Astrocyte (in vitro differentiated cells and primary cell): ENCODE data around the gene SDK1. TPM values are rescaled to one million over a fixed set of nuclear protein-coding genes. Genes with fewer than 3 reads are reported as not detected.
"Not testable (repeated sequence)": the region's sequence is repeated elsewhere in the genome, so short reads cannot be mapped to it uniquely, and the experiment has no call there.

Experiments
- DNase-seq: peaks from one replicate; pipeline ENCODE4 v3.0.0-alpha.2; 2010; ENCODE audit warnings: low read depth
- FAIRE-seq: peaks from 2 replicates; lab custom pipeline; 2011; peaks lifted over from hg19 to GRCh38; lab: Jason Lieb, UNC
- H2AFZ ChIP-seq: 2 replicates; pipeline ENCODE4 v1.6.0; 2012; ENCODE audit warnings: low read depth, low read length, inconsistent platforms
- H3K27ac ChIP-seq: 2 replicates; pipeline ENCODE4 v1.5.1; 2011; ENCODE audit warnings: low read depth, low read length, inconsistent platforms
- H3K27me3 ChIP-seq: 2 replicates; pipeline ENCODE4 v1.6.0; 2011; ENCODE audit warnings: low read length, inconsistent platforms; ENCODE audit not compliant: insufficient read depth
- H3K36me3 ChIP-seq: 2 replicates; pipeline ENCODE4 v1.5.1; 2011; ENCODE audit warnings: low read length, inconsistent platforms; ENCODE audit not compliant: insufficient read depth
- H3K4me1 ChIP-seq: 2 replicates; pipeline ENCODE4 v1.5.1; 2011; ENCODE audit warnings: low read length, inconsistent platforms; ENCODE audit not compliant: insufficient read depth
- H3K4me2 ChIP-seq: 2 replicates; pipeline ENCODE4 v1.6.0; 2012; ENCODE audit warnings: low read length, inconsistent platforms
- H3K4me3 ChIP-seq: 2 replicates; pipeline ENCODE4 v1.5.1; 2011; ENCODE audit warnings: low read depth, mild to moderate bottlenecking, low read length, inconsistent platforms; ENCODE audit not compliant: insufficient read depth
- H3K79me2 ChIP-seq: 2 replicates; pipeline ENCODE4 v1.6.0; 2012; ENCODE audit warnings: mild to moderate bottlenecking, low read length, inconsistent platforms; ENCODE audit not compliant: insufficient read depth
- H3K9ac ChIP-seq: 2 replicates; pipeline ENCODE4 v1.6.0; 2012; ENCODE audit warnings: mild to moderate bottlenecking, low read length, inconsistent platforms
- H3K9me3 ChIP-seq: 2 replicates; pipeline ENCODE4 v1.5.1; 2012; ENCODE audit warnings: low read depth, mild to moderate bottlenecking, low read length, inconsistent platforms; ENCODE audit not compliant: insufficient read depth
- H4K20me1 ChIP-seq: 2 replicates; pipeline ENCODE4 v1.6.0; 2012; ENCODE audit warnings: low read length, inconsistent platforms; ENCODE audit not compliant: insufficient read depth
- H3K27ac Mint-ChIP-seq: one replicate; pipeline ENCODE4 v1.8.0; 2021; ENCODE audit warnings: mild to moderate bottlenecking, mixed read lengths; ENCODE audit not compliant: unreplicated experiment
- H3K27me3 Mint-ChIP-seq: one replicate; pipeline ENCODE4 v1.8.0; 2021; ENCODE audit warnings: low read depth, mixed read lengths; ENCODE audit not compliant: unreplicated experiment
- H3K36me3 Mint-ChIP-seq: one replicate; pipeline ENCODE4 v1.8.0; 2021; ENCODE audit warnings: low read depth, mixed read lengths; ENCODE audit not compliant: unreplicated experiment
- H3K4me1 Mint-ChIP-seq: one replicate; pipeline ENCODE4 v1.8.0; 2021; ENCODE audit warnings: low read depth, mixed read lengths; ENCODE audit not compliant: unreplicated experiment
- H3K4me3 Mint-ChIP-seq: one replicate; pipeline ENCODE4 v1.8.0; 2021; ENCODE audit warnings: mild to moderate bottlenecking, moderate library complexity, mixed read lengths; ENCODE audit not compliant: unreplicated experiment
- H3K9me3 Mint-ChIP-seq: one replicate; pipeline ENCODE4 v1.8.0; 2021; ENCODE audit warnings: mild to moderate bottlenecking, mixed read lengths; ENCODE audit not compliant: unreplicated experiment
- EZH2 ChIP-seq: IDR thresholded peaks from 2 replicates; pipeline ENCODE4 v1.6.1; 2012; ENCODE audit warnings: mild to moderate bottlenecking, low read length, inconsistent platforms; ENCODE audit not compliant: insufficient read depth
- total RNA-seq: library from RNA; stranded (reverse); gene quantifications from 2 replicates; pipeline ENCODE4 v1.2.1, GENCODE V29; 2021
- TF ChIP-seq, protein P1 (sequence below): IDR thresholded peaks from 2 replicates; pipeline ENCODE4 v1.5.1; 2011; ENCODE audit warnings: low read depth, mild to moderate bottlenecking, inconsistent platforms, low read length, moderate library complexity; ENCODE audit not compliant: insufficient read depth

Gene SDK1
- total RNA-seq, 1 donor from 2014 or later: 4.2 TPM

DNA sequence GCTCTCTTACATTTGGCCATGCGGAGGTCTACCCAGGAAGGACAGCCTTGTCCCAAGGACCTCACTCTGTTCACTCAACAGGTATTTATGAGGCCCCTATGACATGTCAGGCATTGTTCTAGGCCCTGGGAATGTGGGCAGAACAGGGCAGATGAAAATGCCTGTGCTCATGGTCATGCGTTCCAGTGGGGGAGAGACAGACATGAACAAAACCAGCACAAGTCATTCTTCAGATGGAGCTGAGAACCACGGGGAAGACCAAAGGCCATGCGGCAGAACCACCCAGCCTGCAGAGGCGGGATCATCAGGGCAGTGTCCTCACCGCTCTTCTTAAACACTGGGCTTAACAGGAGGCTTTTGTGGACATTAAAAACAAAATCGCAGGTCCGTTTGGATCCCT is 636.1 kb downstream of the SDK1 start:
- peaks cover 13% of the 10 kb centered on the region for H3K9me3 Mint-ChIP-seq
- no peaks in the 10 kb centered on the region for H3K4me1 Mint-ChIP-seq
- Histone ChIP-seq H3K27ac (no peak overlapping the region), H3K9me3 (peaks cover 3% of the 10 kb centered on the region), H3K4me2 (no peak overlapping the region), H3K27me3 (no peaks in the 10 kb centered on the region), H2AFZ (no peak overlapping the region), H4K20me1 (no peaks in the 10 kb centered on the region), H3K4me1 (no peaks in the 10 kb centered on the region), H3K9ac (no peak overlapping the region), H3K4me3 (no peak overlapping the region), H3K36me3 (no peaks in the 10 kb centered on the region), H3K79me2 (no peaks in the 10 kb centered on the region)
- DNase-seq: no peak
- H3K36me3 Mint-ChIP-seq: peaks cover 3% of the 10 kb centered on the region
- TF ChIP-seq, protein P1, sequence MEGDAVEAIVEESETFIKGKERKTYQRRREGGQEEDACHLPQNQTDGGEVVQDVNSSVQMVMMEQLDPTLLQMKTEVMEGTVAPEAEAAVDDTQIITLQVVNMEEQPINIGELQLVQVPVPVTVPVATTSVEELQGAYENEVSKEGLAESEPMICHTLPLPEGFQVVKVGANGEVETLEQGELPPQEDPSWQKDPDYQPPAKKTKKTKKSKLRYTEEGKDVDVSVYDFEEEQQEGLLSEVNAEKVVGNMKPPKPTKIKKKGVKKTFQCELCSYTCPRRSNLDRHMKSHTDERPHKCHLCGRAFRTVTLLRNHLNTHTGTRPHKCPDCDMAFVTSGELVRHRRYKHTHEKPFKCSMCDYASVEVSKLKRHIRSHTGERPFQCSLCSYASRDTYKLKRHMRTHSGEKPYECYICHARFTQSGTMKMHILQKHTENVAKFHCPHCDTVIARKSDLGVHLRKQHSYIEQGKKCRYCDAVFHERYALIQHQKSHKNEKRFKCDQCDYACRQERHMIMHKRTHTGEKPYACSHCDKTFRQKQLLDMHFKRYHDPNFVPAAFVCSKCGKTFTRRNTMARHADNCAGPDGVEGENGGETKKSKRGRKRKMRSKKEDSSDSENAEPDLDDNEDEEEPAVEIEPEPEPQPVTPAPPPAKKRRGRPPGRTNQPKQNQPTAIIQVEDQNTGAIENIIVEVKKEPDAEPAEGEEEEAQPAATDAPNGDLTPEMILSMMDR: no peak
- no peak for TF ChIP-seq EZH2
- no peak for FAIRE-seq
- peaks cover 16% of the 10 kb centered on the region for H3K27me3 Mint-ChIP-seq
- H3K4me3 Mint-ChIP-seq: no peak overlapping the region
- no peak overlapping the region for H3K27ac Mint-ChIP-seq

DNA sequence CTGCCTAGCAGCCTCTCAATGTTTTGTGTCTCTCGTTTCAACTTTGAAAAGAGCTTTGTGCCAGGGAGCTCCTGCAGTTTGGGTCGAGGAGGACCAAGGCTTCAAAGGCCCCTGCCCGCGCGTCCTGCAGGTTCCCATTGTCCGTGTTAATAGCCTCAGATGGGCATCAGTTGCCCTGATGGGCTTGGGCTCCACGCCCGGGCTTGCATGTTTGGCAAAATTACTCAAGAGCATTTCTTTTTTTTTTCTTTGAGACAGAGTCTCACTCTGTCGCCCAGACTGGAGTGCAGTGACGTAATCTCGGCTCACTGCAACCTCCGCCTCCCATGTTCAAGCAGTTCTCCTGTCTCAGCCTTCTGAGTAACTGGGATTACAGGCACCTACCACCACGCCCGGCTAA is 636.6 kb downstream of the SDK1 start:
- Mint-ChIP-seq H3K4me3 (no peak overlapping the region), H3K4me1 (no peaks in the 10 kb centered on the region), H3K27me3 (peaks cover 13% of the 10 kb centered on the region), H3K27ac (no peak overlapping the region), H3K36me3 (peaks cover 3% of the 10 kb centered on the region), H3K9me3 (peaks cover 13% of the 10 kb centered on the region)
- H3K4me1 ChIP-seq: no peaks in the 10 kb centered on the region
- DNase-seq (no peak), FAIRE-seq (no peak)
- no peak overlapping the region for H3K27ac ChIP-seq
- no peaks in the 10 kb centered on the region for H4K20me1 ChIP-seq
- H3K27me3 ChIP-seq: no peaks in the 10 kb centered on the region
- TF ChIP-seq, protein P1: no peak
- TF ChIP-seq EZH2: no peak
- H2AFZ ChIP-seq: no peak overlapping the region
- H3K9me3 ChIP-seq: peaks cover 3% of the 10 kb centered on the region
- no peaks in the 10 kb centered on the region for H3K36me3 ChIP-seq
- H3K79me2 ChIP-seq: no peaks in the 10 kb centered on the region
- H3K4me2 ChIP-seq: no peak overlapping the region
- no peak overlapping the region for H3K4me3 ChIP-seq
- H3K9ac ChIP-seq: no peak overlapping the region

DNA sequence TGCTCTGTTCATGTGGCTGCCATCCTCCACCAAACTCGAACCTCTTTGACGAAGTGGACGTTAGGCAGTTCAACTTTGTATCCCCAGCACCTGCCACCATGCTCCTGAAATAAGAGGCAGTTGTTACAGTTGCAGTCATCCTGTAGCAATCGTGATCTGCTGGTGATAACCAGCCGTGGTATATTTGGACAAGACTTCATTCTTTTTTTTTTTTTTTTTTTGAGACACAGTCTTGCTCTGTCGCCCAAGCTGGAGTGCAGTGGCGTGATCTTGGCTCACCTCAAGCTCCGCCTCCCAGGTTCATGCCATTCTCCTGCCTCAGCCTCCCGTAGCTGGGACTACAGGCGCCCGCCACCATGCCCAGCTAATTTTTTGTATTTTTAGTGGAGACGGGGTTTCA is 640.7 kb downstream of the SDK1 start:
- not testable (repeated sequence) for H3K9me3 Mint-ChIP-seq, H3K36me3 ChIP-seq, H3K79me2 ChIP-seq, H3K9me3 ChIP-seq, H3K27ac Mint-ChIP-seq, DNase-seq, H4K20me1 ChIP-seq, H3K27ac ChIP-seq, H3K4me2 ChIP-seq, H3K9ac ChIP-seq, H2AFZ ChIP-seq, H3K27me3 Mint-ChIP-seq, H3K4me3 Mint-ChIP-seq, FAIRE-seq, H3K4me1 ChIP-seq, H3K27me3 ChIP-seq, H3K36me3 Mint-ChIP-seq, H3K4me1 Mint-ChIP-seq, H3K4me3 ChIP-seq
